ENCODE results near the gene TEAD4. TPM values are rescaled to one million over a fixed set of nuclear protein-coding genes. Genes with fewer than 3 reads are reported as not detected.

Gene TEAD4
- total RNA-seq, 4 donors from 2014 or later: 28.5 to 50.9 (median 37.0) TPM

- Histone ChIP-seq H3K4me1 (peaks cover 17 to 21% of the 10 kb centered on the region in 2 donors), H3K27me3 (no peaks in the 10 kb centered on the region), H3K9me3 (no peaks in the 10 kb centered on the region), H3K4me3 (replicated peaks in 1 of 3) (no peak overlapping the region), H3K27ac (peak overlapping the region in 1 of 3 donors; percentile 33), H3K36me3 (no peaks in the 10 kb centered on the region)
- DNase-seq: no peak
- intact Hi-C loops (cut with DNase I): no loop called here
- TF ChIP-seq POLR2A (IDR thresholded peaks at IDR 0.05) (no peak), CTCF (IDR thresholded peaks at IDR 0.05) (no peak)
- 96 to 98% methylated on average over 5 of the region's 5 CpGs for WGBS, 2 donors
Observed at GRCh38 chr12:2988494-2988893, 29.3 kb downstream of the TEAD4 start.

- Histone ChIP-seq H3K27me3 (no peaks in the 10 kb centered on the region), H3K36me3 (no peaks in the 10 kb centered on the region), H3K27ac (peak overlapping the region in 2 of 3 donors; percentile 80 to 84), H3K9me3 (no peaks in the 10 kb centered on the region), H3K4me3 (replicated peaks in 1 of 3) (no peak overlapping the region), H3K4me1 (peaks cover 17 to 21% of the 10 kb centered on the region in 2 donors)
- TF ChIP-seq POLR2A (IDR thresholded peaks at IDR 0.05) (no peak), CTCF (IDR thresholded peaks at IDR 0.05) (no peak)
- WGBS, 2 donors: 81 to 82% methylated on average over 5 of the region's 5 CpGs
- intact Hi-C loops (cut with DNase I): no loop called here
- no peak for DNase-seq
Observed at GRCh38 chr12:2992724-2993123, 33.5 kb downstream of the TEAD4 start.

GRCh38 chr12:2997989-2998670, 38.9 kb downstream of the TEAD4 start:
- Histone ChIP-seq H3K4me1 (peaks cover 0 to 5% of the 10 kb centered on the region in 2 donors), H3K27me3 (no peaks in the 10 kb centered on the region), H3K27ac (no peak overlapping the region), H3K4me3 (replicated peaks in 1 of 3) (no peak overlapping the region), H3K9me3 (no peaks in the 10 kb centered on the region), H3K36me3 (no peaks in the 10 kb centered on the region)
- TF ChIP-seq CTCF (IDR thresholded peaks at IDR 0.05) (no peak), POLR2A (IDR thresholded peaks at IDR 0.05) (no peak)
- no peak for DNase-seq
- 88 to 93% methylated on average over 13 to 14 of the region's 15 CpGs for WGBS, 2 donors
- intact Hi-C loops (cut with DNase I): no loop called here

GRCh38 chr12:2998789-2999264, 39.6 kb downstream of the TEAD4 start:
- no peaks in the 10 kb centered on the region for H3K9me3 ChIP-seq
- WGBS, 2 donors: 65 to 79% methylated on average over 9 to 11 of the region's 12 CpGs
- no peaks in the 10 kb centered on the region for H3K27me3 ChIP-seq
- DNase-seq: peak in 1 of 2 donors; percentile 9
- TF ChIP-seq POLR2A (IDR thresholded peaks at IDR 0.05): no peak
- H3K36me3 ChIP-seq: no peaks in the 10 kb centered on the region
- peaks cover 0 to 5% of the 10 kb centered on the region in 2 donors for H3K4me1 ChIP-seq
- no peak overlapping the region for H3K27ac ChIP-seq
- no peak overlapping the region for H3K4me3 ChIP-seq (replicated peaks in 1 of 3)
- intact Hi-C loops (cut with DNase I): no loop called here

GRCh38 chr12:2999265-2999841, 40.2 kb downstream of the TEAD4 start:
- Histone ChIP-seq H3K4me1 (peaks cover 2 to 5% of the 10 kb centered on the region in 2 donors), H3K27me3 (no peaks in the 10 kb centered on the region), H3K4me3 (replicated peaks in 1 of 3) (no peak overlapping the region), H3K9me3 (no peaks in the 10 kb centered on the region), H3K27ac (no peak overlapping the region), H3K36me3 (no peaks in the 10 kb centered on the region)
- intact Hi-C loops (cut with DNase I): no loop called here
- WGBS, 2 donors: 63 to 65% methylated on average over 23 of the region's 23 CpGs
- no peak for TF ChIP-seq CTCF (IDR thresholded peaks at IDR 0.05)
- TF ChIP-seq POLR2A (IDR thresholded peaks at IDR 0.05): no peak
- DNase-seq: peak; percentile 65 to 67

Measured in thyroid gland (tissue), 4 donors.